Heart right ventricle (tissue), 16 donors: ENCODE results near the gene CDHR5. TPM values are rescaled to one million over a fixed set of nuclear protein-coding genes. Genes with fewer than 3 reads are reported as not detected.

Experiments used
- ATAC-seq, 8 donors: fragments of 200-7000 bp; cut with Tn5 transposase; one replicate each; pipeline ENCODE4 v1.9.1; 2020; ENCODE audit warnings: mild to moderate bottlenecking in 8 of 8, moderate library complexity in 8 of 8, moderate number of reproducible peaks in 1 of 8
- DNase-seq, 2 donors: peaks; one replicate each; pipeline ENCODE4 v3.0.0-alpha.2; 2020
- H3K27ac ChIP-seq, 10 donors: fragments of 200-600 bp; sonication (generic) in 2 of 10; one replicate each; pipeline versions ENCODE4 v1.5.0 to v1.8.0; 2020 to 2022; ENCODE audit warnings: mild to moderate bottlenecking in 3 of 10
- H3K27me3 ChIP-seq, 7 donors: fragments of 200-600 bp; one replicate each; pipeline ENCODE4 v1.8.0; 2021 to 2022; ENCODE audit warnings: mild to moderate bottlenecking in 2 of 7
- H3K36me3 ChIP-seq, 9 donors: fragments of 200-600 bp; sonication (generic) in 1 of 9; one replicate each; pipeline versions ENCODE4 v1.5.0 to v1.8.0; 2020 to 2022; ENCODE audit warnings: mild to moderate bottlenecking in 2 of 9
- H3K4me1 ChIP-seq, 9 donors: fragments of 200-600 bp; sonication (generic) in 1 of 9; one replicate each; pipeline versions ENCODE4 v1.5.0 to v1.8.0; 2020 to 2022; ENCODE audit warnings: mild to moderate bottlenecking in 4 of 9
- H3K4me3 ChIP-seq, 10 donors: fragments of 200-600 bp; sonication (generic) in 2 of 10; one replicate each; pipeline versions ENCODE4 v1.5.0 to v1.8.0; 2020 to 2022; ENCODE audit warnings: mild to moderate bottlenecking in 7 of 10, moderate library complexity in 2 of 10
- H3K9me3 ChIP-seq, 11 donors: fragments of 200-600 bp in 10 of 11; sonication (generic) in 2 of 11; one replicate each; pipeline versions ENCODE4 v1.5.0 to v1.8.0; 2013 to 2022; ENCODE audit warnings: mild to moderate bottlenecking in 2 of 11, control low read depth in 1 of 11, moderate library complexity in 1 of 11
- CTCF ChIP-seq, 9 donors: fragments of 200-600 bp; sonication (generic) in 2 of 9; IDR thresholded peaks; one replicate each; pipeline versions ENCODE4 v1.5.0 to v1.8.0; 2021 to 2022; ENCODE audit warnings: antibody characterized with exemption in 9 of 9, mild to moderate bottlenecking in 5 of 9, moderate library complexity in 1 of 9
- WGBS, 2 donors: extraction: QIAGEN DNeasy Blood & Tissue Kit; methylation state at CpG; one replicate each; pipeline ENCODE4 v1.1.7; 2013; ENCODE audit warnings: inconsistent platforms in 1 of 2; 5-methylcytosine and 5-hydroxymethylcytosine counted together
- intact Hi-C, 10 donors: fragments of 100-400 bp; cut with DNase I; formaldehyde crosslinking; loops; one replicate each; pipeline versions ENCODE4 v1.11.1 to v1.14.2; 2022
- polyA plus RNA-seq, 2 donors: library from polyadenylated mRNA; stranded (reverse); fragments of 200-250 nt; gene quantifications; one replicate each; pipeline ENCODE4 v1.2.3, GENCODE V29; 2013
- total RNA-seq, 10 donors: library from RNA; stranded (reverse); fragmentation: NEBNext Ultra II Directional in 3 of 10; extraction: Animal tissue kit (Norgen Biotek cat#: 25700) in 3 of 10; gene quantifications; one replicate each; pipeline versions ENCODE4 v1.2.1 to v1.2.4, GENCODE V29; 2021 to 2023
- donor health status: Arrhythmogenic right ventricular cardiomyopathy.
- donor health status: ischemic (EF 13 %, LVEDD 7.1; RV severe dilation, severe dysfunction).
- donor health status: healthy with polysubstance abuse.
- donor health status: DM: no; HTN: yes; CAD: no.
- donor health status: DM: no; HTN: no; CAD: no.
- donor health status: ischemic (EF 25% LVEDD 6.9; RV normal size, moderate dysfunction).
- donor health status: ischemic (EF 25% LVEDD 5.7; RV mildly dilated, moderate dysfunction).
- donor health status: healthy.
- donor health status: DM: yes; HTN: yes; CAD: no.
- donor health status: Ischemic cardiomyopathy.
- donor health status: ischemic (EF 35%, LVEDD 5.7; RV mildly dilated, moderate dysfunction).
- donor health status: nonischemic (EF 11% LVEDD 7.7; RV severe dilation, severe dysfunction).
- donor health status: DM: yes; HTN: yes; CAD: no.
- donor health status: PGD.
- donor health status: ischemic (EF 29% LVEDD 5.4; RV normal size, mild dysfunction).
- donor health status: nonischemic (EF 23%, LVEDD 6.1; RV moderate dilation, normal function).

CDHR5 gene
- total and polyA plus RNA-seq, 12 donors, result not detected

- peaks cover 0 to 11% (median 0%) of the 10 kb centered on the region in 9 donors for H3K36me3 ChIP-seq
- no peak overlapping the region for H3K4me3 ChIP-seq
- no peak overlapping the region for H3K27ac ChIP-seq
- H3K27me3 ChIP-seq, result peaks cover 0 to 29% (median 19%) of the 10 kb centered on the region in 7 donors
- WGBS, 2 donors, result 72 to 73% methylated on average over 38 to 45 of the region's 45 CpGs
- intact Hi-C loops, result loop anchor here in 1 of 10 donors (10.0 kb wide), 1 partner anchor 86 kb away; the partner anchor contains the start of genes HRAS and LRRC56
- H3K4me1 ChIP-seq, result peaks cover 0 to 11% (median 3%) of the 10 kb centered on the region in 9 donors
- TF ChIP-seq CTCF (IDR thresholded peaks at IDR 0.05), result no peak
- no peaks in the 10 kb centered on the region for H3K9me3 ChIP-seq
- ATAC-seq, result no peak
- peak in 1 of 2 donors; percentile 31 for DNase-seq
Observed at GRCh38 chr11:620935-621814, 3.6 kb downstream of the CDHR5 start.

GRCh38 chr11:620201-620600 lies 4.6 kb downstream of the CDHR5 start:
- Histone ChIP-seq H3K36me3 (peaks cover 0 to 11% (median 0%) of the 10 kb centered on the region in 9 donors), H3K4me1 (peaks cover 0 to 16% (median 8%) of the 10 kb centered on the region in 9 donors), H3K27me3 (peaks cover 0 to 19% (median 11%) of the 10 kb centered on the region in 7 donors), H3K9me3 (no peaks in the 10 kb centered on the region), H3K27ac (no peak overlapping the region), H3K4me3 (no peak overlapping the region)
- no peak for ATAC-seq
- intact Hi-C loops, result loop anchor here in 1 of 10 donors (10.0 kb wide), 1 partner anchor 85 kb away; the partner anchor contains the start of genes HRAS and LRRC56
- no peak for TF ChIP-seq CTCF (IDR thresholded peaks at IDR 0.05)
- WGBS, 2 donors, result 96 to 97% methylated on average over 13 of the region's 13 CpGs
- DNase-seq, result peak in 1 of 2 donors; percentile 10

- Histone ChIP-seq H3K27ac (no peak overlapping the region), H3K27me3 (peaks cover 0 to 14% (median 6%) of the 10 kb centered on the region in 7 donors), H3K4me1 (peaks cover 4 to 21% (median 14%) of the 10 kb centered on the region in 9 donors), H3K36me3 (peaks cover 0 to 15% (median 0%) of the 10 kb centered on the region in 9 donors), H3K4me3 (no peak overlapping the region), H3K9me3 (no peaks in the 10 kb centered on the region)
- 94 to 97% methylated on average over 19 to 22 of the region's 22 CpGs for WGBS, 2 donors
- intact Hi-C loops, result loop anchor here in 1 of 10 donors (5.0 to 10.0 kb wide), 2 partner anchors 42 to 85 kb away; partner anchors contain the start of genes HRAS, LRRC56 and PHRF1
- ATAC-seq, result no peak
- peak in 1 of 2 donors; percentile 12 for DNase-seq
- TF ChIP-seq CTCF (IDR thresholded peaks at IDR 0.05), result no peak
Observed at GRCh38 chr11:619628-620050, 5.1 kb downstream of the CDHR5 start.

GRCh38 chr11:618856-619627 lies 5.7 kb downstream of the CDHR5 start:
- Histone ChIP-seq H3K27me3 (peaks cover 0 to 8% (median 0%) of the 10 kb centered on the region in 7 donors), H3K4me3 (no peak overlapping the region), H3K36me3 (peaks cover 0 to 20% (median 0%) of the 10 kb centered on the region in 9 donors), H3K4me1 (peaks cover 10 to 27% (median 19%) of the 10 kb centered on the region in 9 donors), H3K9me3 (no peaks in the 10 kb centered on the region), H3K27ac (no peak overlapping the region)
- no peak for ATAC-seq
- DNase-seq, result no peak
- intact Hi-C loops, result loop anchor here in 1 of 10 donors (5.0 kb wide), 1 partner anchor 42 kb away; the partner anchor contains the start of gene PHRF1
- WGBS, 2 donors, result 92 to 93% methylated on average over 24 of the region's 24 CpGs
- no peak for TF ChIP-seq CTCF (IDR thresholded peaks at IDR 0.05)
